ENCODE results near the gene NANOS2. TPM values are rescaled to one million over a fixed set of nuclear protein-coding genes. Genes with fewer than 3 reads are reported as not detected.

The NANOS2 gene
- total and polyA plus RNA-seq, 9 donors = not detected

DNA sequence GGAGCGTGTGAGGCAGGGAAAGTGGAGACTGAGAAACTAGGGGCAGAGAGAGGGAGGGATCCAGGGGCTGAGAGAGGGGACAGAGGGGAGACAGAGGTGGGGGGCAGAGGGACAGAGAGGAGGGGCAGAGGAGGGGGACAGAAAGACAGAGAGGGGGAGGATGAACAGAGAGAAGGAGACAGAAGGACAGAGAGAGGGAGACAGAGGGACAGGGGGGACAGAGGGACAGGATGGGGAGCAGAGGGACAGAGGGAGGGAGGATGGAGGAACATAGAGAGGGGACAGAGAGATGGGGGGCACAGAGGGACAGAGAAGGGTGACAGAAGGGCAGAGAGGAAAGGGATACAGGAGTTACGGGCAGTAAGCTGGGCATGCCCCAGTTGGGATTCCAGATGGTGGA is 14.7 kb upstream of the NANOS2 start:
- TF ChIP-seq EP300 (IDR thresholded peaks at IDR 0.05) (no peak), POLR2A (IDR thresholded peaks at IDR 0.05) (no peak)
- TF ChIP-seq, protein P1, sequence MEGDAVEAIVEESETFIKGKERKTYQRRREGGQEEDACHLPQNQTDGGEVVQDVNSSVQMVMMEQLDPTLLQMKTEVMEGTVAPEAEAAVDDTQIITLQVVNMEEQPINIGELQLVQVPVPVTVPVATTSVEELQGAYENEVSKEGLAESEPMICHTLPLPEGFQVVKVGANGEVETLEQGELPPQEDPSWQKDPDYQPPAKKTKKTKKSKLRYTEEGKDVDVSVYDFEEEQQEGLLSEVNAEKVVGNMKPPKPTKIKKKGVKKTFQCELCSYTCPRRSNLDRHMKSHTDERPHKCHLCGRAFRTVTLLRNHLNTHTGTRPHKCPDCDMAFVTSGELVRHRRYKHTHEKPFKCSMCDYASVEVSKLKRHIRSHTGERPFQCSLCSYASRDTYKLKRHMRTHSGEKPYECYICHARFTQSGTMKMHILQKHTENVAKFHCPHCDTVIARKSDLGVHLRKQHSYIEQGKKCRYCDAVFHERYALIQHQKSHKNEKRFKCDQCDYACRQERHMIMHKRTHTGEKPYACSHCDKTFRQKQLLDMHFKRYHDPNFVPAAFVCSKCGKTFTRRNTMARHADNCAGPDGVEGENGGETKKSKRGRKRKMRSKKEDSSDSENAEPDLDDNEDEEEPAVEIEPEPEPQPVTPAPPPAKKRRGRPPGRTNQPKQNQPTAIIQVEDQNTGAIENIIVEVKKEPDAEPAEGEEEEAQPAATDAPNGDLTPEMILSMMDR (IDR thresholded peaks at IDR 0.05) = no peak
- WGBS, 3 donors = 67 to 69% (median 68%) methylated on average over 2 of the region's 2 CpGs
- no peaks in the 10 kb centered on the region for H3K36me3 ChIP-seq
- no peak overlapping the region for H3K27ac ChIP-seq
- H3K27me3 ChIP-seq = no peaks in the 10 kb centered on the region
- DNase-seq = no peak
- intact Hi-C loops (cut with DNase I) = no loop called here
- H3K4me3 ChIP-seq = no peak overlapping the region
- H3K9me3 ChIP-seq = no peaks in the 10 kb centered on the region
- no peaks in the 10 kb centered on the region for H3K4me1 ChIP-seq (ENCODE audit: insufficient read depth)

GRCh38 chr19:45927565-45928261 is 13.1 kb upstream of the NANOS2 start:
- H3K4me1 ChIP-seq (ENCODE audit: insufficient read depth) = no peaks in the 10 kb centered on the region
- 6 to 7% (median 7%) methylated on average over 33 of the region's 33 CpGs for WGBS, 3 donors
- DNase-seq = peak; percentile 86 to 95 (median 90)
- intact Hi-C loops (cut with DNase I) = no loop called here
- H3K9me3 ChIP-seq = no peaks in the 10 kb centered on the region
- H3K36me3 ChIP-seq = no peaks in the 10 kb centered on the region
- no peak overlapping the region for H3K4me3 ChIP-seq
- TF ChIP-seq POLR2A (IDR thresholded peaks at IDR 0.05) (no peak), EP300 (IDR thresholded peaks at IDR 0.05) (no peak)
- TF ChIP-seq, protein P1 (IDR thresholded peaks at IDR 0.05) = no peak
- H3K27ac ChIP-seq = no peak overlapping the region
- no peaks in the 10 kb centered on the region for H3K27me3 ChIP-seq

DNA sequence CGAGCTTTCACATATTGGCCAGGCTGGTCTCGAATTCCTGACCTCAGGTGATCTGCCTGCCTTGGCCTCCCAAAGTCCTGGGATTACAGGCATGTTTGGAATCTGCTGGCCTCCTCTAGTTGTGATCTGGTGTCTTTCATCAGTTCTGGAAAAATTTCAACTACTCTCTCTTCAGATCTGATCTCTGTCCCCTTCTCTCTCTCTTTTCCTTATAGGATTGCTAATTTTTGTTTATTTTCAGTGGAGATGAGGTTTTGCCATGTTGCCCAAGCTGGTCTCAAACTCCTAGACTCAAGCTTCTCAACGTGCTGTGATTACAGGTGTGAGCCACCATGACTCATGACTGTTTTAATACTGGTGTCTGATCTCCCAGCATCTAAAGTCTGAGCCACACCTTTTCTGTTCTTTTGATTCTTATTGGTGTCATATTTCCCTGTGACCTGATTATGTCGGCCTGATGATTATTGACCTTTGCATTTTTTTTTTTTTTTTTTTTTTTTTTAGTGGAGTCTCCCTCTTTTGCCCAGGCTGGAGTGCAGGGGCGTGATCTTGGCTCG is 10.4 kb upstream of the NANOS2 start:
- Histone ChIP-seq H3K4me3 (no peak overlapping the region), H3K4me1 (ENCODE audit: insufficient read depth) (no peaks in the 10 kb centered on the region), H3K36me3 (no peaks in the 10 kb centered on the region), H3K27me3 (no peaks in the 10 kb centered on the region), H3K9me3 (no peaks in the 10 kb centered on the region), H3K27ac (no peak overlapping the region)
- 66 to 72% (median 71%) methylated on average over 6 of the region's 6 CpGs for WGBS, 3 donors
- intact Hi-C loops (cut with DNase I) = no loop called here
- no peak for DNase-seq
- TF ChIP-seq EP300 (IDR thresholded peaks at IDR 0.05) (no peak), POLR2A (IDR thresholded peaks at IDR 0.05) (no peak)
- TF ChIP-seq, protein P1 (IDR thresholded peaks at IDR 0.05) = no peak

- TF ChIP-seq EP300 (IDR thresholded peaks at IDR 0.05) = no peak
- H3K9me3 ChIP-seq = no peaks in the 10 kb centered on the region
- no peak overlapping the region for H3K4me3 ChIP-seq
- intact Hi-C loops (cut with DNase I) = no loop called here
- H3K36me3 ChIP-seq = no peaks in the 10 kb centered on the region
- no peaks in the 10 kb centered on the region for H3K27me3 ChIP-seq
- H3K4me1 ChIP-seq (ENCODE audit: insufficient read depth) = no peaks in the 10 kb centered on the region
- WGBS, 3 donors = 49 to 56% (median 55%) methylated on average over 9 of the region's 9 CpGs
- DNase-seq = no peak
- H3K27ac ChIP-seq = no peak overlapping the region
Measured at GRCh38 chr19:45922281-45922680, 7.7 kb upstream of the NANOS2 start.

DNA sequence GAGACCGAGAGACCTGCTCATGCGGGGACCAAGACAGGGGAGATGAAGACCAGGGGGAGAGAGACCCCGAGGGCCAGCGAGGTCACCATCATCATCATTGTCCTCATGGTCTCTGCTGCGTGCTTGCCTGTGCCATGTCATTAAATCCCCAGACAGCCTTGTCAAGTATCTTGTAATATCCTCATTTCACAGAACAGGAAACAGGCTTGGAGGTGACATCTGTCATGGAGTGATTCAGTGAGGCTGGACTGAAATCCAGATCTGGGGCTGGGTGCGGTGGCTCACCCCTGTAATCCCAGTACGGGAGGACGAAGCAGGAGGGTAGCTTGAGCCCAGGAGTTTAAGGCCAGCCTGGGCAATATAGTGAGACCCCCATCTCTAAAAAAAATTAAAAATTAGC is 5.9 kb upstream of the NANOS2 start:
- H3K9me3 ChIP-seq = no peaks in the 10 kb centered on the region
- intact Hi-C loops (cut with DNase I) = no loop called here
- H3K27ac ChIP-seq = no peak overlapping the region
- H3K4me3 ChIP-seq = no peak overlapping the region
- 69 to 74% (median 71%) methylated on average over 8 of the region's 8 CpGs for WGBS, 3 donors
- DNase-seq = no peak
- no peaks in the 10 kb centered on the region for H3K4me1 ChIP-seq (ENCODE audit: insufficient read depth)
- TF ChIP-seq POLR2A (IDR thresholded peaks at IDR 0.05) = no peak
- TF ChIP-seq, protein P1 (IDR thresholded peaks at IDR 0.05) = no peak
- no peak for TF ChIP-seq EP300 (IDR thresholded peaks at IDR 0.05)
- no peaks in the 10 kb centered on the region for H3K36me3 ChIP-seq
- no peaks in the 10 kb centered on the region for H3K27me3 ChIP-seq
